ENCODE measurements around the gene DNAH9. TPM values are rescaled to one million over a fixed set of nuclear protein-coding genes. Genes with fewer than 3 reads are reported as not detected.
A peak's percentile ranks its signal among the peaks of the same experiment; 100 is the strongest.

The DNAH9 gene
- total and polyA plus RNA-seq, 4 donors: 9.2 to 23.4 (median 18.3) TPM

- no peaks in the 10 kb centered on the region for H3K27me3 ChIP-seq (ENCODE audit: control insufficient read depth, insufficient read depth, low read length)
- H3K4me1 ChIP-seq (ENCODE audit: control insufficient read depth, insufficient read depth, low read length): no peaks in the 10 kb centered on the region
- H3K27ac ChIP-seq (ENCODE audit: low read depth, low read length): no peak overlapping the region
- peaks cover 29% of the 10 kb centered on the region for H3K36me3 ChIP-seq (ENCODE audit: control insufficient read depth, insufficient read depth, low read length)
- no peak overlapping the region for H3K4me3 ChIP-seq (ENCODE audit: low read depth, low read length)
- no peak for DNase-seq (ENCODE audit: low read depth in 4 of 6, low spot score in 6 of 6)
- no peaks in the 10 kb centered on the region for H3K9me3 ChIP-seq (ENCODE audit: control insufficient read depth, insufficient read depth, low read length)
- no CpG with 5 or more reads among the region's 4 CpGs for WGBS (ENCODE audit: insufficient coverage)
Observed at GRCh38 chr17:11981862-11982261, 383.6 kb downstream of the DNAH9 start.

- peak in 2 of 6 donors; percentile 18 to 28 for DNase-seq (ENCODE audit: low read depth in 4 of 6, low spot score in 6 of 6)
- H3K36me3 ChIP-seq (ENCODE audit: control insufficient read depth, insufficient read depth, low read length): peaks cover 18% of the 10 kb centered on the region
- no CpG with 5 or more reads among the region's 4 CpGs for WGBS (ENCODE audit: insufficient coverage)
Observed at GRCh38 chr17:11986179-11986941, 388.1 kb downstream of the DNAH9 start.

GRCh38 chr17:11986942-11987329 lies 388.7 kb downstream of the DNAH9 start:
- H3K27ac ChIP-seq (ENCODE audit: low read depth, low read length): no peak overlapping the region
- H3K27me3 ChIP-seq (ENCODE audit: control insufficient read depth, insufficient read depth, low read length): no peaks in the 10 kb centered on the region
- H3K36me3 ChIP-seq (ENCODE audit: control insufficient read depth, insufficient read depth, low read length): peaks cover 14% of the 10 kb centered on the region
- WGBS (ENCODE audit: insufficient coverage): no CpG with 5 or more reads among the region's 5 CpGs
- DNase-seq (ENCODE audit: low read depth in 4 of 6, low spot score in 6 of 6): peak in 5 of 6 donors; percentile 38 to 91 (median 53)
- no peaks in the 10 kb centered on the region for H3K4me1 ChIP-seq (ENCODE audit: control insufficient read depth, insufficient read depth, low read length)
- no peak overlapping the region for H3K4me3 ChIP-seq (ENCODE audit: low read depth, low read length)
- H3K9me3 ChIP-seq (ENCODE audit: control insufficient read depth, insufficient read depth, low read length): no peaks in the 10 kb centered on the region

More at GRCh38 chr17:11986179-11986941, 388.1 kb downstream of the DNAH9 start:
- Histone ChIP-seq H3K4me1 (ENCODE audit: control insufficient read depth, insufficient read depth, low read length) (no peaks in the 10 kb centered on the region), H3K4me3 (ENCODE audit: low read depth, low read length) (no peak overlapping the region), H3K27ac (ENCODE audit: low read depth, low read length) (no peak overlapping the region), H3K27me3 (ENCODE audit: control insufficient read depth, insufficient read depth, low read length) (no peaks in the 10 kb centered on the region), H3K9me3 (ENCODE audit: control insufficient read depth, insufficient read depth, low read length) (no peaks in the 10 kb centered on the region)

- H3K4me3 ChIP-seq (ENCODE audit: low read depth, low read length): no peak overlapping the region
- H3K36me3 ChIP-seq (ENCODE audit: control insufficient read depth, insufficient read depth, low read length): peaks cover 16% of the 10 kb centered on the region
- H3K27me3 ChIP-seq (ENCODE audit: control insufficient read depth, insufficient read depth, low read length): no peaks in the 10 kb centered on the region
- WGBS (ENCODE audit: insufficient coverage): 93% methylated on average over 6 of the region's 7 CpGs
- no peaks in the 10 kb centered on the region for H3K9me3 ChIP-seq (ENCODE audit: control insufficient read depth, insufficient read depth, low read length)
- H3K27ac ChIP-seq (ENCODE audit: low read depth, low read length): no peak overlapping the region
- DNase-seq (ENCODE audit: low read depth in 4 of 6, low spot score in 6 of 6): no peak
- no peaks in the 10 kb centered on the region for H3K4me1 ChIP-seq (ENCODE audit: control insufficient read depth, insufficient read depth, low read length)
Observed at GRCh38 chr17:11990363-11990983, 392.2 kb downstream of the DNAH9 start.

DNA sequence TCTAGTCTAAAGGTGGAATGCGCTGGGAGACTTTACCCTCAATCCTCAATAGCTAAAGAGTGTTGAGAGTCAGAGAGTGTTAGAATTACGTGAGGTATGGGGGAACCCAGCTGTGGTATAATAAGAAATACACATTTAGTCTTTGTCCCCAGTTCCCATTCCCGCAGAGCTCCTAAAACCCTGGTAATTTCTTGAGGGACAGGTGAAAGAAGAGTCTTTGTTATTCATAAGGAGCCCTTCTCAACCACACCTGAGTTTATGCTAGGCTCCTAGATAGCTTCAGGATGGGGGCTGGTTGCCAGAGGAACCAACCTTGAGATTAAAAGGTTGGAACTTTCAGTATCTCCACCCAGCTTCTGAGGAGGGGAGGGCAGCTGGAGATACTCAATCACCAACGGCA lies 393.2 kb downstream of the DNAH9 start:
- Histone ChIP-seq H3K27me3 (ENCODE audit: control insufficient read depth, insufficient read depth, low read length) (no peaks in the 10 kb centered on the region), H3K4me1 (ENCODE audit: control insufficient read depth, insufficient read depth, low read length) (no peaks in the 10 kb centered on the region), H3K9me3 (ENCODE audit: control insufficient read depth, insufficient read depth, low read length) (no peaks in the 10 kb centered on the region), H3K27ac (ENCODE audit: low read depth, low read length) (no peak overlapping the region), H3K36me3 (ENCODE audit: control insufficient read depth, insufficient read depth, low read length) (peaks cover 16% of the 10 kb centered on the region), H3K4me3 (ENCODE audit: low read depth, low read length) (no peak overlapping the region)
- DNase-seq (ENCODE audit: low read depth in 4 of 6, low spot score in 6 of 6): no peak
- WGBS (ENCODE audit: insufficient coverage): no CpG with 5 or more reads among the region's 4 CpGs

- Histone ChIP-seq H3K4me3 (ENCODE audit: low read depth, low read length) (peak overlapping the region; percentile 85), H3K27me3 (ENCODE audit: control insufficient read depth, insufficient read depth, low read length) (no peaks in the 10 kb centered on the region), H3K36me3 (ENCODE audit: control insufficient read depth, insufficient read depth, low read length) (peaks cover 8% of the 10 kb centered on the region), H3K27ac (ENCODE audit: low read depth, low read length) (peak overlapping the region; percentile 80), H3K4me1 (ENCODE audit: control insufficient read depth, insufficient read depth, low read length) (peaks cover 6% of the 10 kb centered on the region), H3K9me3 (ENCODE audit: control insufficient read depth, insufficient read depth, low read length) (no peaks in the 10 kb centered on the region)
- 0% methylated on average over 7 of the region's 14 CpGs for WGBS (ENCODE audit: insufficient coverage)
- DNase-seq (ENCODE audit: low read depth in 4 of 6, low spot score in 6 of 6): peak in 4 of 6 donors; percentile 35 to 88 (median 66)
Observed at GRCh38 chr17:11996722-11997146, 398.5 kb downstream of the DNAH9 start.

- DNase-seq (ENCODE audit: low read depth in 4 of 6, low spot score in 6 of 6): peak; percentile 82 to 98 (median 90)
Observed at GRCh38 chr17:11997147-11997971, 399.1 kb downstream of the DNAH9 start, which contains the start of gene ZNF18. ZNF18 (minus strand) TSS chr17:11997475; CDS start chr17:11992829, 4,646 bp downstream.

DNA sequence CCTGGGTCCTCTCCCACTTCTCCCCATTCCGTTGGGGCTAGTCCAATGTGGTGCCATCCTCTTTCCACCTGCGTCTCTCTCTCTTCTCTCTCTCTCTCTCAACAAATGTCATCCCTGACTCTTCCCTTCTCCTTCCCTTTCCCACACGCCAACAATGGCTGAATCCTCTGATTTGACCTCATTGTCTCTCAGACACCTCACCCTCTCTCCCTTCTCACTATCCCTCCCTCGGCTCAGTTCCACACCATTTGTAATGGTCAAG lies 399.6 kb downstream of the DNAH9 start:
- Histone ChIP-seq H3K27ac (ENCODE audit: low read depth, low read length) (peak overlapping the region; percentile 93), H3K4me1 (ENCODE audit: control insufficient read depth, insufficient read depth, low read length) (peaks cover 6% of the 10 kb centered on the region), H3K9me3 (ENCODE audit: control insufficient read depth, insufficient read depth, low read length) (no peaks in the 10 kb centered on the region), H3K27me3 (ENCODE audit: control insufficient read depth, insufficient read depth, low read length) (no peaks in the 10 kb centered on the region), H3K36me3 (ENCODE audit: control insufficient read depth, insufficient read depth, low read length) (no peaks in the 10 kb centered on the region), H3K4me3 (ENCODE audit: low read depth, low read length) (peak overlapping the region; percentile 85)
- DNase-seq (ENCODE audit: low read depth in 4 of 6, low spot score in 6 of 6): no peak
- WGBS (ENCODE audit: insufficient coverage): 55% methylated on average over 4 of the region's 4 CpGs

More at GRCh38 chr17:11997147-11997971, 399.1 kb downstream of the DNAH9 start, which contains the start of gene ZNF18:
- WGBS (ENCODE audit: insufficient coverage): under 1% methylated on average over 74 of the region's 74 CpGs
- Histone ChIP-seq H3K4me3 (ENCODE audit: low read depth, low read length) (peak within 1 kb of the TSS; percentile 85), H3K27ac (ENCODE audit: low read depth, low read length) (peak within 1 kb of the TSS; percentile 93), H3K27me3 (ENCODE audit: control insufficient read depth, insufficient read depth, low read length) (no peaks in the 10 kb centered on the region), H3K4me1 (ENCODE audit: control insufficient read depth, insufficient read depth, low read length) (peaks cover 6% of the 10 kb centered on the region), H3K36me3 (ENCODE audit: control insufficient read depth, insufficient read depth, low read length) (peaks cover 5% of the 10 kb centered on the region), H3K9me3 (ENCODE audit: control insufficient read depth, insufficient read depth, low read length) (no peaks in the 10 kb centered on the region)

GRCh38 chr17:11999696-12000095 lies 401.4 kb downstream of the DNAH9 start:
- WGBS (ENCODE audit: insufficient coverage): 88% methylated on average over 5 of the region's 5 CpGs
- Histone ChIP-seq H3K36me3 (ENCODE audit: control insufficient read depth, insufficient read depth, low read length) (no peaks in the 10 kb centered on the region), H3K4me1 (ENCODE audit: control insufficient read depth, insufficient read depth, low read length) (peaks cover 6% of the 10 kb centered on the region), H3K9me3 (ENCODE audit: control insufficient read depth, insufficient read depth, low read length) (no peaks in the 10 kb centered on the region), H3K27ac (ENCODE audit: low read depth, low read length) (no peak overlapping the region), H3K4me3 (ENCODE audit: low read depth, low read length) (no peak overlapping the region), H3K27me3 (ENCODE audit: control insufficient read depth, insufficient read depth, low read length) (no peaks in the 10 kb centered on the region)
- DNase-seq (ENCODE audit: low read depth in 4 of 6, low spot score in 6 of 6): no peak
